GM21737 (cell line): ENCODE results near the gene RBM33.

ENCODE experiments used
- ATAC-seq: cut with Tn5 transposase; IDR thresholded peaks from one replicate; pipeline ENCODE4 v1.9.1; 2021; ENCODE audit warnings: mild to moderate bottlenecking, moderate library complexity; ENCODE audit not compliant: unreplicated experiment

Gene RBM33

GRCh38 chr7:155762655-155763054 is 118.2 kb downstream of the RBM33 start:
- ATAC-seq: no peak

GRCh38 chr7:155763122-155763521 is 118.7 kb downstream of the RBM33 start:
- no peak for ATAC-seq

GRCh38 chr7:155763691-155764437 is 119.4 kb downstream of the RBM33 start:
- peak; percentile 70 for ATAC-seq

- peak; percentile 51 for ATAC-seq
These were observed 120.0 kb downstream of the RBM33 start for GRCh38 chr7:155764438-155764793.

- no peak for ATAC-seq
These were observed 121.0 kb downstream of the RBM33 start for GRCh38 chr7:155765458-155765857.

- ATAC-seq: no peak
These were observed 121.9 kb downstream of the RBM33 start for GRCh38 chr7:155766386-155766785.

- no peak for ATAC-seq
These were observed 122.8 kb downstream of the RBM33 start for GRCh38 chr7:155766966-155767916.

- ATAC-seq: no peak
These were observed 125.2 kb downstream of the RBM33 start for GRCh38 chr7:155769701-155770100.

GRCh38 chr7:155770241-155770640 is 125.8 kb downstream of the RBM33 start:
- ATAC-seq: no peak

GRCh38 chr7:155773531-155773930 is 129.1 kb downstream of the RBM33 start:
- no peak for ATAC-seq

- ATAC-seq: no peak
These were observed 130.5 kb downstream of the RBM33 start for GRCh38 chr7:155774947-155775346.

- ATAC-seq: no peak
These were observed 131.2 kb downstream of the RBM33 start for GRCh38 chr7:155775691-155776090.

- ATAC-seq: no peak
These were observed 132.1 kb downstream of the RBM33 start for GRCh38 chr7:155776606-155777005.

- no peak for ATAC-seq
These were observed 133.9 kb downstream of the RBM33 start for GRCh38 chr7:155778349-155778748.

- ATAC-seq: no peak
These were observed 136.4 kb downstream of the RBM33 start for GRCh38 chr7:155780884-155781283.

GRCh38 chr7:155781433-155781832 is 137.0 kb downstream of the RBM33 start:
- no peak for ATAC-seq

GRCh38 chr7:155782466-155782865 is 138.0 kb downstream of the RBM33 start:
- no peak for ATAC-seq

- ATAC-seq: no peak
These were observed 141.1 kb downstream of the RBM33 start for GRCh38 chr7:155785536-155785935.

- ATAC-seq: no peak
These were observed 142.0 kb downstream of the RBM33 start for GRCh38 chr7:155786491-155786890.

- no peak for ATAC-seq
These were observed 142.8 kb downstream of the RBM33 start for GRCh38 chr7:155787171-155787851.

- no peak for ATAC-seq
These were observed 144.1 kb downstream of the RBM33 start for GRCh38 chr7:155788616-155789000.
